K562 (cell line): Measurements from ENCODE around the gene EPS8. TPM values are rescaled to one million over a fixed set of nuclear protein-coding genes. Genes with fewer than 3 reads are reported as not detected.

Experiments
- ATAC-seq: fragments of 200-7000 bp; cut with Tn5 transposase; 3 replicates; pipeline ENCODE4 v1.9.1; 2020; ENCODE audit warnings: moderate library complexity
- BruUV-seq: library from RNA; stranded (reverse); fragments of 400-500 nt; replicated peaks from 2 replicates; lab custom pipeline; 2021; lab: Mats Ljungman, UMichigan
- CTCF ChIA-PET: fragments of 300-600 bp; formaldehyde crosslinking; extraction: SDS; loops from one replicate; lab custom pipeline; 2021; ENCODE audit warnings: low intra/inter-chr PET ratio; lab: Yijun Ruan, JAX
- POLR2A ChIA-PET: fragments of 300-600, 350-650 bp; sonication (Branson Sonifier 250); formaldehyde crosslinking; extraction: SDS; loops from one replicate; lab custom pipeline; 2021; ENCODE audit warnings: antibody characterized with exemption, inconsistent platforms; lab: Yijun Ruan, JAX
- DNase-seq, 4 experiments: peaks; one replicate each; pipeline versions ENCODE4 v3.0.0 to v3.0.0-alpha.2; 2011 to 2018; ENCODE audit warnings: low spot score in 3 of 4, mixed read lengths in 3 of 4; ENCODE audit errors: extremely low read depth in 1 of 4
- FAIRE-seq: peaks from 2 replicates; lab custom pipeline; 2011; peaks lifted over from hg19 to GRCh38; lab: Jason Lieb, UNC
- H2AFZ ChIP-seq: 2 replicates; pipeline ENCODE4 v1.6.0; 2011; ENCODE audit warnings: low read depth, low read length, control low read depth, inconsistent platforms
- H3K27ac ChIP-seq: fragments of 200-600 bp; 3 replicates; pipeline ENCODE4 v1.8.0; 2011; ENCODE audit warnings: low read depth, mild to moderate bottlenecking, control low read depth, inconsistent platforms, low read length, moderate library complexity, mixed read lengths; ENCODE audit errors: extremely low read depth
- H3K27me3 ChIP-seq, 2 experiments: fragments of 300-600 bp in 1 of 2; 2 replicates in 1 of 2; 3 replicates in 1 of 2; pipeline versions ENCODE4 v1.6.0 to v1.8.0; 2011; ENCODE audit warnings: inconsistent platforms in 2 of 2, low read length in 2 of 2, mild to moderate bottlenecking in 1 of 2, mixed read lengths in 1 of 2, moderate library complexity in 1 of 2; ENCODE audit not compliant: control insufficient read depth in 2 of 2, insufficient read depth in 2 of 2
- H3K36me3 ChIP-seq: fragments of 300-600 bp; 3 replicates; pipeline ENCODE4 v1.8.0; 2011; ENCODE audit warnings: mild to moderate bottlenecking, low read length, inconsistent platforms; ENCODE audit not compliant: control insufficient read depth, insufficient read depth
- H3K4me1 ChIP-seq, 2 experiments: fragments of 200-600 bp in 1 of 2; replicated peaks in 1 of 2; 2 replicates in 1 of 2; 3 replicates in 1 of 2; pipeline versions ENCODE4 v1.5.1 to v1.8.0; 2011; ENCODE audit warnings: inconsistent platforms in 2 of 2, low read length in 2 of 2, mild to moderate bottlenecking in 1 of 2, mixed read lengths in 1 of 2, moderate library complexity in 1 of 2; ENCODE audit not compliant: control insufficient read depth in 2 of 2, insufficient read depth in 2 of 2
- H3K4me2 ChIP-seq: 2 replicates; pipeline ENCODE4 v1.6.1; 2011; ENCODE audit warnings: low read length, control low read depth, inconsistent platforms, mixed read lengths; ENCODE audit not compliant: insufficient read depth
- H3K4me3 ChIP-seq: fragments of 200-600 bp; sonication (generic), shearing (Covaris generic); 2 replicates; pipeline ENCODE4 v1.5.1; 2016; ENCODE audit warnings: control low read depth, inconsistent platforms
- H3K79me2 ChIP-seq: fragments of 200-600 bp; 3 replicates; pipeline ENCODE4 v1.8.0; 2011; ENCODE audit warnings: low read length, inconsistent platforms; ENCODE audit not compliant: control insufficient read depth, insufficient read depth
- H3K9ac ChIP-seq, 2 experiments: 2 replicates each; pipeline versions ENCODE4 v1.6.0 to v1.6.1; 2011; ENCODE audit warnings: low read depth in 2 of 2, low read length in 2 of 2, control low read depth in 1 of 2, inconsistent platforms in 1 of 2, mild to moderate bottlenecking in 1 of 2, mixed read lengths in 1 of 2; ENCODE audit not compliant: insufficient read depth in 1 of 2
- H3K9me1 ChIP-seq: one replicate; pipeline ENCODE4 v1.6.0; 2011; ENCODE audit warnings: inconsistent platforms, mild to moderate bottlenecking, low read length, moderate library complexity; ENCODE audit not compliant: control insufficient read depth, insufficient read depth
- H3K9me3 ChIP-seq: replicated peaks from 2 replicates; pipeline ENCODE4 v1.5.1; 2011; ENCODE audit warnings: low read depth, low read length, inconsistent platforms; ENCODE audit not compliant: control insufficient read depth, insufficient read depth
- H4K20me1 ChIP-seq: replicated peaks from 2 replicates; pipeline ENCODE4 v1.6.1; 2011; ENCODE audit warnings: low read length, inconsistent platforms, mixed read lengths; ENCODE audit not compliant: control insufficient read depth, insufficient read depth
- EZH2 ChIP-seq: IDR thresholded peaks from 2 replicates; pipeline ENCODE4 v1.6.1; 2012; ENCODE audit warnings: low read depth, mild to moderate bottlenecking, inconsistent platforms, low read length, borderline replicate concordance
- GATA2 ChIP-seq: sonication (generic); formaldehyde crosslinking; IDR thresholded peaks from 2 replicates; pipeline ENCODE4 v1.4.0; 2020; ENCODE audit warnings: mild to moderate bottlenecking, missing genetic modification reagents
- MED1 ChIP-seq: sonication (generic); formaldehyde crosslinking; IDR thresholded peaks from 2 replicates; pipeline ENCODE4 v1.8.1; 2023; ENCODE audit warnings: missing genetic modification reagents, borderline replicate concordance
- NCOA4 ChIP-seq: fragments of 450-650 bp; IDR thresholded peaks from 2 replicates; pipeline ENCODE4 v1.6.1; 2018; ENCODE audit warnings: mild to moderate bottlenecking; ENCODE audit not compliant: partially characterized antibody
- NR4A1 ChIP-seq, 2 experiments: fragments of 250-450 bp in 1 of 2; fragments of 450-650 bp in 1 of 2; sonication (Bioruptor Pico) in 1 of 2; IDR thresholded peaks; 2 replicates each; pipeline versions ENCODE4 v1.4.0 to v1.6.1; 2016 to 2020; ENCODE audit warnings: mild to moderate bottlenecking in 2 of 2, missing compliant biosample characterization in 1 of 2, missing genetic modification characterization in 1 of 2, moderate library complexity in 1 of 2
- SRF ChIP-seq, 2 experiments: fragments of 250-450, 450-650 bp in 1 of 2; sonication (Bioruptor Pico) in 1 of 2; sonication (generic) in 1 of 2; formaldehyde crosslinking; IDR thresholded peaks; 2 replicates each; pipeline versions ENCODE4 v1.5.0 to v1.5.1; 2020 to 2022; ENCODE audit warnings: mild to moderate bottlenecking in 1 of 2, missing genetic modification reagents in 1 of 2
- ZBED1 ChIP-seq: IDR thresholded peaks from 2 replicates; pipeline ENCODE4 v1.6.1; 2014
- ZNF165 ChIP-seq: fragments of 250-450 bp; sonication (Bioruptor Pico); IDR thresholded peaks from 2 replicates; pipeline ENCODE4 v1.4.0; 2020; ENCODE audit warnings: borderline replicate concordance
- ZNF780A ChIP-seq: fragments of 250-450 bp; sonication (Bioruptor Pico); IDR thresholded peaks from 2 replicates; pipeline ENCODE4 v1.5.0; 2021; ENCODE audit warnings: mild to moderate bottlenecking
- WGBS: fragments of 100-300 bp; shearing (Covaris generic); methylation state at CpG from one replicate; pipeline ENCODE4 v1.1.6; 2016; ENCODE audit warnings: low coverage, mixed read lengths; ENCODE audit not compliant: insufficient coverage; ENCODE audit errors: missing lambda C conversion rate; 5-methylcytosine and 5-hydroxymethylcytosine counted together
- in situ Hi-C: fragments of 300-500 bp; cut with MboI; formaldehyde crosslinking; loops from 4 replicates; pipeline ENCODE4 v1.15.0; 2018; ENCODE audit warnings: inconsistent platforms, mixed read lengths
- intact Hi-C: fragments of 100-400 bp; cut with micrococcal nuclease; formaldehyde crosslinking; loops from 2 replicates; pipeline ENCODE4 v1.14.2; 2022
- polyA plus RNA-seq, 8 experiments: library from polyadenylated mRNA; depleted of rRNA in 4 of 8; stranded (reverse) in 5 of 8; unstranded in 3 of 8; fragments of >200 nt; fragmentation: Nextera tagmentation in 2 of 8; fragmentation: Illumina TruSeq in 1 of 8; extraction: Ambion mirVana in 2 of 8; extraction: Trizol in 1 of 8; gene quantifications; 2 replicates each; pipeline versions ENCODE4 v1.2.1 to v1.2.3, GENCODE V29; 2011 to 2014; ENCODE audit warnings: inconsistent platforms in 1 of 8, missing spikeins in 1 of 8
- total RNA-seq, 7 experiments: library from RNA; depleted of rRNA in 6 of 7; stranded (reverse); fragments of >200 nt in 6 of 7; fragmentation: Illumina TruSeq in 2 of 7; extraction: Trizol in 2 of 7; gene quantifications; 2 replicates each; pipeline versions ENCODE4 v1.2.1 to v1.2.3, GENCODE V29; 2011 to 2021; ENCODE audit warnings: low replicate concordance in 1 of 7
- TF ChIP-seq, protein P1 (sequence below): fragments of 250-450 bp; sonication (Bioruptor Pico); IDR thresholded peaks from 2 replicates; pipeline ENCODE4 v1.8.0; 2022; ENCODE audit warnings: inconsistent platforms
- TF ChIP-seq, protein P2 (sequence below), 2 experiments: fragments of 450-650 bp; formaldehyde crosslinking in 1 of 2; IDR thresholded peaks; 2 replicates each; pipeline versions ENCODE4 v1.4.0 to v1.6.1; 2014 to 2020; ENCODE audit warnings: mild to moderate bottlenecking in 2 of 2, borderline replicate concordance in 1 of 2, low read depth in 1 of 2

EPS8 gene
- total and polyA plus RNA-seq, 9 of the 15 experiments (the other 6 are each of a cell fraction or from before 2014, with no cell fraction given), result 0.10 to 1.9 (median 0.33) TPM

DNA sequence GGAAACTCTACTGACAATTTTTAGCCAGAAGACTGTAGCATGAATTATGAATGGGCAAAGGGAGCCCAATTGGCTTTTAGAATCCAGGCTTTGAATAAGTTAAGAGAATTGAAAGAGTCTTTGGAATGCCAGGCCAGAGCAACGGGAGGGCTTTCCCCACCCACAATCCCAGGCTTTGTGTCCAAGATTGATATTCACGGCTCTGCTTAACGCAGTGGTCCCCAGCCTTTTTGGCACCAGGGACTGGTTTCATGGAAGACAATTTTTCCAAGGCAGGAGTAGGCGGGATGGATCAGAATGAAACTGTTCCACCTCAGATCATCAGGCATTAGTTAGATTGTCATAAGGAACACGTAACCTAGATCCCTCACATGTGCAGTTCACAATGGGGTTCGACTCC lies 79.6 kb downstream of the EPS8 start (continued):
- no peak for TF ChIP-seq SRF (CRISPR knock-in tag; IDR thresholded peaks at IDR 0.05)
- TF ChIP-seq ZNF780A, result no peak
- TF ChIP-seq MED1 (CRISPR knock-in tag), result no peak
- TF ChIP-seq EZH2, result no peak
- no peak for TF ChIP-seq ZNF165 (CRISPR knock-in tag)

DNA sequence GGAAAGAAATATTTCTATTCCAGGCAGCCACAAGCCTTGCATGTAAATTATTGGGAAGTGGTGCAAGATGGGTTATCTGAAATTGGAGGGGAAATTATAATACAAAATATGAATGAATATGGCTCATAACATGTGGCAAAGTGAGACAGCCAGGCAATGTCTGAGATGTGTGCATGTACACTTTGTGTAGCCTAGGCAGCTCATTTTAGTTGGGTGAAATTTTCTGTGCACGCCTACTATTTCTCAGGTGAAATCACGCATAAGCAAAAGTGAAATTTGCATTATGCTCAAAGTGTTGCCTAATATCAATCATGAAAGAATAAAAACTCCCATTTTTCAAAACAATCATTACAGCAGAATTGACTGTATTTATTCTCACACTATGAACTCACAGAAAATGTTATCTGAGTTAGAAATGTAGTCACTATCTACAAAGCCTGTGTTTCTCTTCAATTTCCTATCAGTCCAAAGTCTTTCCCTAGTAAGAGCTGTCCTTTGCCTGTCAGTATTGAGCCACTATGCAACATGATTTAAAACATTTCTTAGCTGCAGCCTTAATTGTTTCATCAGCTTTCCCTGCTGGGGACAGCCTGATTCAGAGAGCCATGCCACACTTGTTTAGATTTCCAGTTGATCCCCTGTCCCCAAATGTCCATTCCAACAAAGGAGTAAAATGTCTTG lies 80.7 kb downstream of the EPS8 start:
- intact Hi-C loops, result no loop called here
- ATAC-seq, result no peak
- POLR2A ChIA-PET, result no interaction called here
- no peak for TF ChIP-seq NCOA4
- TF ChIP-seq ZBED1, result no peak
- no peak for TF ChIP-seq NR4A1 (CRISPR knock-in tag; IDR thresholded peaks at IDR 0.05)
- no peak for TF ChIP-seq NR4A1 (tag; IDR thresholded peaks at IDR 0.05)
- TF ChIP-seq, protein P1, sequence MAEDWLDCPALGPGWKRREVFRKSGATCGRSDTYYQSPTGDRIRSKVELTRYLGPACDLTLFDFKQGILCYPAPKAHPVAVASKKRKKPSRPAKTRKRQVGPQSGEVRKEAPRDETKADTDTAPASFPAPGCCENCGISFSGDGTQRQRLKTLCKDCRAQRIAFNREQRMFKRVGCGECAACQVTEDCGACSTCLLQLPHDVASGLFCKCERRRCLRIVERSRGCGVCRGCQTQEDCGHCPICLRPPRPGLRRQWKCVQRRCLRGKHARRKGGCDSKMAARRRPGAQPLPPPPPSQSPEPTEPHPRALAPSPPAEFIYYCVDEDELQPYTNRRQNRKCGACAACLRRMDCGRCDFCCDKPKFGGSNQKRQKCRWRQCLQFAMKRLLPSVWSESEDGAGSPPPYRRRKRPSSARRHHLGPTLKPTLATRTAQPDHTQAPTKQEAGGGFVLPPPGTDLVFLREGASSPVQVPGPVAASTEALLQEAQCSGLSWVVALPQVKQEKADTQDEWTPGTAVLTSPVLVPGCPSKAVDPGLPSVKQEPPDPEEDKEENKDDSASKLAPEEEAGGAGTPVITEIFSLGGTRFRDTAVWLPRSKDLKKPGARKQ (CRISPR knock-in tag), result no peak
- no peak for TF ChIP-seq GATA2 (CRISPR knock-in tag)
- TF ChIP-seq, protein P2, sequence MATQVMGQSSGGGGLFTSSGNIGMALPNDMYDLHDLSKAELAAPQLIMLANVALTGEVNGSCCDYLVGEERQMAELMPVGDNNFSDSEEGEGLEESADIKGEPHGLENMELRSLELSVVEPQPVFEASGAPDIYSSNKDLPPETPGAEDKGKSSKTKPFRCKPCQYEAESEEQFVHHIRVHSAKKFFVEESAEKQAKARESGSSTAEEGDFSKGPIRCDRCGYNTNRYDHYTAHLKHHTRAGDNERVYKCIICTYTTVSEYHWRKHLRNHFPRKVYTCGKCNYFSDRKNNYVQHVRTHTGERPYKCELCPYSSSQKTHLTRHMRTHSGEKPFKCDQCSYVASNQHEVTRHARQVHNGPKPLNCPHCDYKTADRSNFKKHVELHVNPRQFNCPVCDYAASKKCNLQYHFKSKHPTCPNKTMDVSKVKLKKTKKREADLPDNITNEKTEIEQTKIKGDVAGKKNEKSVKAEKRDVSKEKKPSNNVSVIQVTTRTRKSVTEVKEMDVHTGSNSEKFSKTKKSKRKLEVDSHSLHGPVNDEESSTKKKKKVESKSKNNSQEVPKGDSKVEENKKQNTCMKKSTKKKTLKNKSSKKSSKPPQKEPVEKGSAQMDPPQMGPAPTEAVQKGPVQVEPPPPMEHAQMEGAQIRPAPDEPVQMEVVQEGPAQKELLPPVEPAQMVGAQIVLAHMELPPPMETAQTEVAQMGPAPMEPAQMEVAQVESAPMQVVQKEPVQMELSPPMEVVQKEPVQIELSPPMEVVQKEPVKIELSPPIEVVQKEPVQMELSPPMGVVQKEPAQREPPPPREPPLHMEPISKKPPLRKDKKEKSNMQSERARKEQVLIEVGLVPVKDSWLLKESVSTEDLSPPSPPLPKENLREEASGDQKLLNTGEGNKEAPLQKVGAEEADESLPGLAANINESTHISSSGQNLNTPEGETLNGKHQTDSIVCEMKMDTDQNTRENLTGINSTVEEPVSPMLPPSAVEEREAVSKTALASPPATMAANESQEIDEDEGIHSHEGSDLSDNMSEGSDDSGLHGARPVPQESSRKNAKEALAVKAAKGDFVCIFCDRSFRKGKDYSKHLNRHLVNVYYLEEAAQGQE (IDR thresholded peaks at IDR 0.05; ENCODE audit: borderline replicate concordance), result no peak
- TF ChIP-seq, protein P2 (CRISPR knock-in tag; IDR thresholded peaks at IDR 0.05; ENCODE audit: low read depth), result no peak

More for the DNA sequence above, 80.7 kb downstream of the EPS8 start:
- DNase-seq, result no peak
- Histone ChIP-seq H3K9ac (no peak overlapping the region), H3K9me3 (no peaks in the 10 kb centered on the region), H3K27ac (no peak overlapping the region), H3K36me3 (no peaks in the 10 kb centered on the region), H3K4me3 (no peak overlapping the region), H3K79me2 (no peaks in the 10 kb centered on the region), H3K9me1 (no peaks in the 10 kb centered on the region), H3K27me3 (no peaks in the 10 kb centered on the region), H3K4me1 (no peaks in the 10 kb centered on the region), H2AFZ (no peak overlapping the region), H3K4me2 (no peak overlapping the region), H4K20me1 (no peaks in the 10 kb centered on the region)
- FAIRE-seq, result no peak
- CTCF ChIA-PET, result no interaction called here
- WGBS, result 10% methylated on average over 2 of the region's 2 CpGs
- BruUV-seq, result no TSS peak
- in situ Hi-C loops, result no loop called here
